Erythroblast (primary cell): ENCODE measurements around the gene FARP2.

Experiments used
- GATA1 ChIP-seq: IDR thresholded peaks from 2 replicates; pipeline ENCODE4 v1.6.1; 2011; ENCODE audit warnings: low read depth, mild to moderate bottlenecking, control low read depth, low read length, moderate library complexity
- POLR2A ChIP-seq: IDR thresholded peaks from 2 replicates; pipeline ENCODE4 v1.6.1; 2011; ENCODE audit warnings: mild to moderate bottlenecking, low read length

DNA sequence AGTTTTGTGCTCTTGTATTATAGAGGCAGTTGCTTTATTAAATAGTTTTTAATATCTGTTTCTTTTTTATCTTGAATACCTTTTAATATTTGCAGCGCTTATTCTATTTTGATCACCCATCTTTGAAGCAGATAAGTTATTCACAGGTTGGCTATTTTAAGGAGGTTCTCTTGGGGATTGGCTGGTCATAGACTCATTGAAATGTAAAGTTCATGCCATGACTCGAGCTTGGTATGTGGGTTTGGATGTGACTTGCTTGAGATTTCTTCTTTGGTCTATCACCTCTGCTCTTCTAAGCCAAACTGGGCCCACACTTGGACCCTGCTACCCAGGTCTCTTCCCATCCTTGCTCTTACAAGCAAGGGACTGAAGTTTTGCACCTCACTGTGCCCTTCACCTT, 33.6 kb downstream of the FARP2 start:
- no peak for TF ChIP-seq POLR2A
- no peak for TF ChIP-seq GATA1
